SK-N-MC (cell line): ENCODE measurements around the gene MFSD12.

ENCODE experiments used
- EZH2 ChIP-seq: fragments of 200-600 bp; sonication (generic); IDR thresholded peaks from one replicate; pipeline ENCODE4 v1.6.1; 2017; ENCODE audit warnings: antibody characterized with exemption
- POLR2AphosphoS5 ChIP-seq: IDR thresholded peaks from 2 replicates; pipeline ENCODE4 v1.6.1; 2012; ENCODE audit warnings: mild to moderate bottlenecking, low read depth, low read length, borderline replicate concordance

DNA sequence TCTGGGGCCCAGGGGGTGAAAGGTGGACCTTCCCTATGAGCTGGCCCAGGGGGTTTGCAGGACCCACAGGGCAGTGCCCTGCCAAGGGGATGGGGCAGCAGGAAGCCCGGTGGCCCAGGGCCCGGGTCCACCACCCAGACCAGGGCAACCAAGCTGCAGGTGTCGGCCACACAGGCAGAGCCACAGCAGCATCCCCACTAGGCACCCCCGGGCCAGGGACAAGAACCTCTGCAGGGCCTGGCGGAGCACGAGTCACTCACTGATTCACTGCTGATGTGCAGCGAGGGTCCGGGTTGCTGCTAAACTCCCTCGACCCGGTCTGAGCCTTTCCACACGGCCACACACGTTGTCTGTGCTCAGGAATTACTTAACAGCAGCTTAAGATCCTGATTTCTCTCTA, 42.5 kb downstream of the MFSD12 start:
- TF ChIP-seq POLR2AphosphoS5 (no peak), EZH2 (no peak)
